Germinal center (tissue), 1 donor: Measurements from ENCODE around the gene TBCD.

ENCODE experiments used
- DNase-seq: peaks from one replicate; pipeline ENCODE4 v3.0.0; 2012; ENCODE audit warnings: mixed read lengths, low spot score

TBCD gene

GRCh38 chr17:82832881-82833475, 81.1 kb downstream of the TBCD start:
- DNase-seq = no peak

- DNase-seq = no peak
Measured at GRCh38 chr17:82835122-82835521, 83.3 kb downstream of the TBCD start.

- no peak for DNase-seq
Measured at GRCh38 chr17:82835766-82836512, 84.1 kb downstream of the TBCD start.

GRCh38 chr17:82836823-82837357, 85.0 kb downstream of the TBCD start:
- DNase-seq = no peak

GRCh38 chr17:82837586-82838320, 85.9 kb downstream of the TBCD start:
- DNase-seq = no peak

GRCh38 chr17:82838386-82839063, 86.7 kb downstream of the TBCD start:
- DNase-seq = no peak

- DNase-seq = no peak
Measured at GRCh38 chr17:82839617-82840292, 87.9 kb downstream of the TBCD start, which contains the start of gene ZNF750. TSS of gene ZNF750 (minus strand) at chr17:82840022. CDS start at chr17:82832454, 7,568 bp downstream.

GRCh38 chr17:82840431-82840831, 88.6 kb downstream of the TBCD start:
- DNase-seq = no peak

- DNase-seq = no peak
Measured at GRCh38 chr17:82841921-82842596, 90.2 kb downstream of the TBCD start.

GRCh38 chr17:82843904-82844680, 92.2 kb downstream of the TBCD start:
- no peak for DNase-seq

GRCh38 chr17:82844796-82845162, 92.9 kb downstream of the TBCD start:
- DNase-seq = no peak

- no peak for DNase-seq
Measured at GRCh38 chr17:82845163-82845807, 93.4 kb downstream of the TBCD start.

GRCh38 chr17:82846061-82846691, 94.3 kb downstream of the TBCD start:
- DNase-seq = no peak

GRCh38 chr17:82848022-82848592, 96.2 kb downstream of the TBCD start:
- DNase-seq = no peak

- peak; percentile 21 for DNase-seq
Measured at GRCh38 chr17:82849076-82849945, 97.4 kb downstream of the TBCD start.

- no peak for DNase-seq
Measured at GRCh38 chr17:82851381-82851780, 99.5 kb downstream of the TBCD start.

- DNase-seq = no peak
Measured at GRCh38 chr17:82854226-82854625, 102.4 kb downstream of the TBCD start.

- DNase-seq = no peak
Measured at GRCh38 chr17:82856361-82856760, 104.5 kb downstream of the TBCD start.
